ACHN (cell line): ENCODE measurements around the gene KLHL7.
"Not testable (repeated sequence)": the region's sequence is repeated elsewhere in the genome, so short reads cannot be mapped to it uniquely, and the experiment has no call there.

Experiments
- DNase-seq: peaks from one replicate; pipeline ENCODE4 v3.0.0-alpha.2; 2015
- in situ Hi-C: cut with HindIII; loops from 2 replicates; pipeline ENCODE4 v1.10.0; 2017; ENCODE audit warnings: low sequenced_read_pairs, low pct_ligation_motif_present, low pct_unique_long_range_greater_than_20kb

Gene KLHL7

GRCh38 chr7:23106057-23106822 lies 655 bp downstream of the KLHL7 start:
- in situ Hi-C loops = no loop called here
- DNase-seq = peak; percentile 68

- DNase-seq = no peak
- in situ Hi-C loops = no loop called here
Observed at GRCh38 chr7:23106823-23107663, 1.5 kb downstream of the KLHL7 start.

GRCh38 chr7:23107781-23108180 lies 2.2 kb downstream of the KLHL7 start:
- DNase-seq = no peak
- in situ Hi-C loops = no loop called here

GRCh38 chr7:23108995-23109394 lies 3.4 kb downstream of the KLHL7 start:
- in situ Hi-C loops = no loop called here
- no peak for DNase-seq

GRCh38 chr7:23109470-23109869 lies 3.9 kb downstream of the KLHL7 start:
- no peak for DNase-seq
- in situ Hi-C loops = no loop called here

GRCh38 chr7:23114896-23115295 lies 9.3 kb downstream of the KLHL7 start:
- no peak for DNase-seq
- in situ Hi-C loops = no loop called here

GRCh38 chr7:23115991-23116390 lies 10.4 kb downstream of the KLHL7 start:
- in situ Hi-C loops = no loop called here
- no peak for DNase-seq

GRCh38 chr7:23117841-23118240 lies 12.3 kb downstream of the KLHL7 start:
- in situ Hi-C loops = no loop called here
- no peak for DNase-seq

GRCh38 chr7:23120106-23120505 lies 14.5 kb downstream of the KLHL7 start:
- in situ Hi-C loops = no loop called here
- no peak for DNase-seq

GRCh38 chr7:23121165-23121564 lies 15.6 kb downstream of the KLHL7 start:
- no peak for DNase-seq
- in situ Hi-C loops = no loop called here

- DNase-seq = no peak
- in situ Hi-C loops = no loop called here
Observed at GRCh38 chr7:23123007-23123406, 17.4 kb downstream of the KLHL7 start.

- in situ Hi-C loops = no loop called here
- no peak for DNase-seq
Observed at GRCh38 chr7:23123465-23123864, 17.9 kb downstream of the KLHL7 start.

- no peak for DNase-seq
- in situ Hi-C loops = no loop called here
Observed at GRCh38 chr7:23129036-23129435, 23.5 kb downstream of the KLHL7 start.

- DNase-seq, in situ Hi-C loops: not testable (repeated sequence)
Observed at GRCh38 chr7:23131799-23132198, 26.2 kb downstream of the KLHL7 start.

GRCh38 chr7:23133797-23134196 lies 28.2 kb downstream of the KLHL7 start:
- in situ Hi-C loops = no loop called here
- no peak for DNase-seq

- in situ Hi-C loops = no loop called here
- no peak for DNase-seq
Observed at GRCh38 chr7:23135755-23136154, 30.2 kb downstream of the KLHL7 start.

- DNase-seq = no peak
- in situ Hi-C loops = no loop called here
Observed at GRCh38 chr7:23136216-23136615, 30.6 kb downstream of the KLHL7 start.

GRCh38 chr7:23157679-23158078 lies 52.1 kb downstream of the KLHL7 start:
- DNase-seq = no peak
- in situ Hi-C loops = no loop called here

- in situ Hi-C loops = no loop called here
- no peak for DNase-seq
Observed at GRCh38 chr7:23158546-23158945, 53.0 kb downstream of the KLHL7 start.

- DNase-seq = no peak
- in situ Hi-C loops = no loop called here
Observed at GRCh38 chr7:23161482-23161881, 55.9 kb downstream of the KLHL7 start.
